ENCODE measurements around the gene KLK13. TPM values are rescaled to one million over a fixed set of nuclear protein-coding genes. Genes with fewer than 3 reads are reported as not detected.
A peak's percentile ranks its signal among the peaks of the same experiment; 100 is the strongest.

The KLK13 gene, protein sequence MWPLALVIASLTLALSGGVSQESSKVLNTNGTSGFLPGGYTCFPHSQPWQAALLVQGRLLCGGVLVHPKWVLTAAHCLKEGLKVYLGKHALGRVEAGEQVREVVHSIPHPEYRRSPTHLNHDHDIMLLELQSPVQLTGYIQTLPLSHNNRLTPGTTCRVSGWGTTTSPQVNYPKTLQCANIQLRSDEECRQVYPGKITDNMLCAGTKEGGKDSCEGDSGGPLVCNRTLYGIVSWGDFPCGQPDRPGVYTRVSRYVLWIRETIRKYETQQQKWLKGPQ
- 10 to 100 TPM in 1 of 8 experiments, 1 to 10 TPM in 1, under 1 TPM in 2, not detected in 4; 0.38 to 11.3 (median 1.5) TPM for total RNA-seq

GRCh38 chr19:51064534-51065220, at the start of gene KLK13:
KLK13 (minus strand) TSS chr19:51065092; CDS start chr19:51065067, 25 bp downstream.
- Histone ChIP-seq H3K27ac (no peak within 1 kb of the TSS), H3K4me1 (replicated peaks in 1 of 2) (peaks cover 0 to 4% of the 10 kb centered on the region in 2 donors), H3K4me3 (no peak within 1 kb of the TSS)
- peak in 3 of 8 experiments; percentile 37 to 66 (median 46) for ATAC-seq (replicated peaks in 6 of 8)
- WGBS, 10 experiments: 49 to 76% (median 58%) methylated on average over 3 to 13 of the region's 38 CpGs; no CpG with 5 or more reads in 3 of the 10 experiments
- in situ Hi-C loops (cut with MboI; ENCODE audit: low pct_unique_long_range_greater_than_20kb in 2 of 9, low sequenced_read_pairs in 9 of 9, unreplicated experiment in 9 of 9): no loop called here

DNA sequence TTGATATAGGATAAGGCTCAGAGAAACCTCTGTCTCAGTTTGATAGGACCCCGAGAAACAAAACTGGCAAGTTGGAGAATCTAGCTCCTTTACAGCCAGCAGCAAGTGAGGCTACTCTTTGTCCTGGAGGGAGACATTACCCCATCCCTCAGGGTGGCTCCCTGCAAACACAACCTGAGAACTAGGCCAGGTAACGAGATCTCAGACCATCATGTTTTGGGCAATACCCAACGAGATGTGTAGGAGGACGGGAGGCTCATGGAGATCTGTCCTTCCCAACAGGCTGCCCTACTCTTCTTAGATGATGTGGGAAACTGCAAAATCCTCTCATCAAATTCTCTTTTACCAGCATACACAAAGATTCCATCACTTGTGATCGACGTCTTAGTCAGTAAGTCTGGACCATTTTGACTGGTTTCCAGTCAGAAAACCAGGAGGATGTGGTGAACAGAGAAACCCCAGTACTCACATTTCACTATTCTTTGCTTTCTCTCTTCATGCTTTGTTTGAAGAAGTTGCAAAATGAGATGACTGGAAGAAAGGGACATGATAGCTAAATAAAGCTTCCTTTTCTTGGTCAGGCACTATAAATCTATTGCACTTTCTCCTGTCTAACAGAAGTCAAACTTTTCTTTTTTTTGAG, 49.3 kb upstream of the KLK13 start:
- Histone ChIP-seq H3K27ac (no peak overlapping the region), H3K4me3 (no peak overlapping the region), H3K4me1 (replicated peaks in 1 of 2) (no peaks in the 10 kb centered on the region)
- in situ Hi-C loops (cut with MboI; ENCODE audit: low pct_unique_long_range_greater_than_20kb in 2 of 9, low sequenced_read_pairs in 9 of 9, unreplicated experiment in 9 of 9): no loop called here
- no peak for ATAC-seq (replicated peaks in 6 of 8)
- WGBS, 10 experiments: 7 to 86% (median 56%) methylated on average over 1 to 6 of the region's 6 CpGs; no CpG with 5 or more reads in 1 of the 10 experiments

DNA sequence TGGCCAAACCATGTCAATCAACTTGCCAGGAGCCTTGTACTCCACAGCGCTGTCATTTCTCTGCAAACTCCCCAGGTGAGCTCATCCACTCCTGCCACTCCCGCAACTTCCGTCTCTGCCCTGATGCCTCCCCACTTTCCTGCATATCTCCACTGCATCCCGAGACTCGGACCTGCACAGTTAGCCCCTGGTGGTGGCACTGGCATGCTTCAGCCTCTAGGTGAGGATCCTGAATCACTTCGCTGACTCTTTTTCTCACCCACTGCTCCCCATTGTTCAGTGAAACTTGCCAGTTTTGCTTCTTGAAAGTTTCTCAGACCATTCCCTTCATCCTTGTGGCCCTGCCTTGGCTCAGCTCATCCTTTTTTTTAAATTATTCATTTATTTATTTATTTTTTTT, 46.7 kb upstream of the KLK13 start:
- no peak overlapping the region for H3K4me3 ChIP-seq
- 20 to 93% (median 35%) methylated on average over 1 to 5 of the region's 6 CpGs; no CpG with 5 or more reads in 2 of the 10 experiments for WGBS, 10 experiments
- no peak overlapping the region for H3K27ac ChIP-seq
- ATAC-seq (replicated peaks in 6 of 8): no peak
- H3K4me1 ChIP-seq (replicated peaks in 1 of 2): peaks cover 3 to 7% of the 10 kb centered on the region in 2 donors
- in situ Hi-C loops (cut with MboI; ENCODE audit: low pct_unique_long_range_greater_than_20kb in 2 of 9, low sequenced_read_pairs in 9 of 9, unreplicated experiment in 9 of 9): no loop called here

- Histone ChIP-seq H3K4me1 (replicated peaks in 1 of 2) (peaks cover 3 to 7% of the 10 kb centered on the region in 2 donors), H3K4me3 (no peak overlapping the region), H3K27ac (no peak overlapping the region)
- no peak for ATAC-seq (replicated peaks in 6 of 8)
- 0 to 80% (median 43%) methylated on average over 1 of the region's 1 CpG; no CpG with 5 or more reads in 4 of the 10 experiments for WGBS, 10 experiments
- in situ Hi-C loops (cut with MboI; ENCODE audit: low pct_unique_long_range_greater_than_20kb in 2 of 9, low sequenced_read_pairs in 9 of 9, unreplicated experiment in 9 of 9): no loop called here
Measured at GRCh38 chr19:51110666-51110971, 45.7 kb upstream of the KLK13 start.

DNA sequence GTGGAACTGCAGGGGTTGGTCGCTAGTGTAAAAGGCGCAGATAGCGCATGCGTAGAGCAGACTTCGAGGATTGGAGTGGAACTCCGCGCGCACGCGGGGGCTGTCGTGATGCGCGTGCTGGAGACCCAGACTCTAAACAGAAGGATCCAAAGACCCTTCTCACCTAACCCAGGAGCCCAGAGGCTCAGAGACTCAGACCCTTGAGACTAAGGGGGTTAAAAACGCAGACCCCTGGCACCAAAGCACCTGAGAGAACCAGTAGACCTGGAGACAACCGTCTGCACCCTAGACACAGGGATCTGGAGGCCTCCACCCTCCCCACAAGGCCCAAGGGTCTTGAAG, 43.9 kb upstream of the KLK13 start:
- 0 to 60% (median 0%) methylated on average over 1 to 13 of the region's 15 CpGs; no CpG with 5 or more reads in 3 of the 10 experiments for WGBS, 10 experiments
- Histone ChIP-seq H3K4me1 (replicated peaks in 1 of 2) (peaks cover 3 to 7% of the 10 kb centered on the region in 2 donors), H3K4me3 (peak overlapping the region; percentile 48 to 67 (median 56)), H3K27ac (peak overlapping the region; percentile 46 to 74)
- in situ Hi-C loops (cut with MboI; ENCODE audit: low pct_unique_long_range_greater_than_20kb in 2 of 9, low sequenced_read_pairs in 9 of 9, unreplicated experiment in 9 of 9): no loop called here
- ATAC-seq (replicated peaks in 6 of 8): peak; percentile 9 to 68 (median 46)

DNA sequence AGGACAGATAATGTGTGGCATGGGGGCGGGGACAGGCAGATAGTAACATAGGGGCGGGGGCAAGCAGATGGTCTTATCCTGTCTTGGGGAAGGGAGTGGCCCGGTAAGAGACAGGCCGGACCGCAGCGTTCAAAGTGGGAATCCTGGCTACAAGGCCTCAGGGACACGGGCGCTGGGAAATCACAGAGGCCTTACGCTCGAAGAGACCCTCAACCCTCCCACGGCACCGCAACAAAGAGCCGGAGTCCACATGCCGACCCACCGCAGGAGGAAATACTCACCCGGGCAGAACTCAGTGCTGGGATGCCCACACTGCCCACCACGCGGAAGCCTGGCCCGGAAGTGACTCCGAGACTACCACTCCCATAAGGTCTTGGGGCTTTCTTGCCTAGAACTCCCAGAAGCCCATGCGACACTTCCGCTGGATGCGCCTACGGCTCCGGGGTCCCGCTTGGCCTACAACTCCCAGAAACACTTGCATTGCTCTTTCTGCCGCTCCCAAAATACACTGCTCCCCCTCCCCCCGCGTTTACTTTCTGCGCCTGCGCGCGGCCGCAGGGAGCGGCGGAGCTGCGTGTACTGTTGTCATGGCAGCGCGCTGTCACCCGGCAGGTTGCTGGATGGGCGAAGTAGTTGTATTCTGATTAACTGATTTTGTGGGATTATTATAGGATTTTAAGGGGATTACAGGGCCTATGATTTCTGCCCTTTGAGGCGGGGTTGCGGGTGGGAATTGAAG, 43.3 kb upstream of the KLK13 start, which contains the start of gene CTU1:
CTU1 (minus strand) TSS at position 344 of the 739 bp plus-strand sequence. CDS start 3,840 bp downstream, outside the sequence.
- H3K4me3 ChIP-seq: peak within 1 kb of the TSS; percentile 48 to 67 (median 56)
- in situ Hi-C loops (cut with MboI; ENCODE audit: low pct_unique_long_range_greater_than_20kb in 2 of 9, low sequenced_read_pairs in 9 of 9, unreplicated experiment in 9 of 9): no loop called here
- H3K27ac ChIP-seq: peak within 1 kb of the TSS; percentile 46 to 74
- H3K4me1 ChIP-seq (replicated peaks in 1 of 2): peaks cover 3 to 7% of the 10 kb centered on the region in 2 donors
- ATAC-seq (replicated peaks in 6 of 8): peak; percentile 94 to 97 (median 96)
- WGBS, 10 experiments: 0% methylated on average over 2 to 10 of the region's 43 CpGs; no CpG with 5 or more reads in 4 of the 10 experiments

DNA sequence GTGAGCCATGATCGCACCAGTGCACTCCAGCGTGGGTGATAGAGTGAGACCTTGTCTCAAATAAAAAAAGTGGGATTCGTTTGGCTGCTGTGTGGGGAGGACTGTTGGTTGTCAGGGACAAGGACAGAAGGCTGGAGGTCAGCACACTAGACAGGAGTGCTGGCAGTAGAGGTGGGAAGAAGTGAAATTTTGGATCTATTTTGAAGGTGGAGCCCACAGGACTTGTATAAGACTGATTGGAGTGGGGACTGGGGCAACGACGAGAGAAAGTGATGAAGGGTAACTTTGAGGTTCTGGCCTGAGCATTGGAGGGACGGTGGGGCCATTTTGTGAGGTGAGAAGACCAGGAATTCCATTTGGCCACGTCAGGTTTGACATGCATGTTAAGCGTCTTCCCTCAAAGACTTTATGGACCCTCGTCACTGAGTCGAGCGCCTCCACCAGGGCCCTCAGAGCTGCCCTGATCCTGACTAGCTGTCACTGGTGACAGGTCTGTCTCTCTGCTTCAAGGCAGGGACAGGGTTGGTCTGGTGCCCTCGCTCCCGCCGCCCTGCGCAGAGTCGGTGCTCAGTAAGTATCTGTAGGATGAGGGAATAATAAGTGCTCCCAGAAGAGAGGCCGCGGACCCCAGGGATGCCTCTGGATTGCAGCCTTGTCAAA, 42.6 kb upstream of the KLK13 start:
- Histone ChIP-seq H3K4me1 (replicated peaks in 1 of 2) (peaks cover 3 to 7% of the 10 kb centered on the region in 2 donors), H3K4me3 (peak overlapping the region; percentile 48 to 67 (median 56)), H3K27ac (peak overlapping the region; percentile 4 to 46)
- ATAC-seq (replicated peaks in 6 of 8): peak in 5 of 8 experiments; percentile 14 to 25 (median 21)
- in situ Hi-C loops (cut with MboI; ENCODE audit: low pct_unique_long_range_greater_than_20kb in 2 of 9, low sequenced_read_pairs in 9 of 9, unreplicated experiment in 9 of 9): no loop called here
- 3 to 67% (median 26%) methylated on average over 1 to 11 of the region's 18 CpGs for WGBS, 10 experiments

DNA sequence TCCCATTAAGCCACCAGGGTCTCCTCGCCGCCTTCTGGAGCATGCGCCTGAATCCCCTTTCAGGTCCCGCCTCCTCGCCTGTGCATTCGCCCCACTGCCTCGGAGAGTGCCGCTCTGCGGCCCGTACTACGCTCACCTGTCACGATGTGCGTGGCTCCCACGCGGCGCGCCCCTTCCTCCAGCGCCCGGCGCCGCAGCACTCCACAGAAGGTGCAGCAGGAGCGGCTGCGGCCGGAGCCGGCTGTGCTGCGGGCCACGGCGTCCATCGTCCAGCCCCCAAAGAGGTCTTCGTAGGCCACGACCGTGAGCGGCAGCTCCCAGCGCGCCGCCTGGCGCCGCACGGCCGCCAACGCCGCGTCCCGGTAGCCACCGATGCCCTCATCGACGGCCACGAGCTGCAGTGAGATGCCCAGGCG, 39.0 kb upstream of the KLK13 start:
- ATAC-seq (replicated peaks in 6 of 8): no peak
- Histone ChIP-seq H3K4me1 (replicated peaks in 1 of 2) (peaks cover 3 to 6% of the 10 kb centered on the region in 2 donors), H3K4me3 (no peak overlapping the region), H3K27ac (no peak overlapping the region)
- in situ Hi-C loops (cut with MboI; ENCODE audit: low pct_unique_long_range_greater_than_20kb in 2 of 9, low sequenced_read_pairs in 9 of 9, unreplicated experiment in 9 of 9): no loop called here
- 87 to 100% (median 92%) methylated on average over 3 to 30 of the region's 49 CpGs; no CpG with 5 or more reads in 5 of the 10 experiments for WGBS, 10 experiments

DNA sequence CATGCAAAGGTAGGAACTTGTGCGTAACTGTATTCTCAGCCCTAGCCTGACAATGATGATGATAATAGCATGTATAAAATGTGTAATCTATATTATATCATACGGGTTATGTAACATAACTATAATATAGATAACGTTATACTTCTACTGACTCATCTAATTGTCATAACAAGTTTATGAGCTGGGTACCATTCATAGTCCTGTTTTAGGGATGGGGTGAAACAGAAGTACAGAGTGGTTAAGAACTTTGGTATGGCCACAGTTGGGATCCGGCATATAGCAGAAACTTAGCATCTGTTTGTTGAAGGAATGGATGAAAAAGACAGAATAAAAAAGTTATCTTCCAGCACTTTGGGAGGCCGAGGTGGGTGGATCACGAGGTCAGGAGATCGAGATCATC, 38.1 kb upstream of the KLK13 start:
- ATAC-seq (replicated peaks in 6 of 8): no peak
- in situ Hi-C loops (cut with MboI; ENCODE audit: low pct_unique_long_range_greater_than_20kb in 2 of 9, low sequenced_read_pairs in 9 of 9, unreplicated experiment in 9 of 9): no loop called here
- Histone ChIP-seq H3K4me3 (no peak overlapping the region), H3K27ac (no peak overlapping the region), H3K4me1 (replicated peaks in 1 of 2) (peaks cover 3 to 4% of the 10 kb centered on the region in 2 donors)
- 54 to 100% (median 98%) methylated on average over 1 to 5 of the region's 7 CpGs; no CpG with 5 or more reads in 2 of the 10 experiments for WGBS, 10 experiments

DNA sequence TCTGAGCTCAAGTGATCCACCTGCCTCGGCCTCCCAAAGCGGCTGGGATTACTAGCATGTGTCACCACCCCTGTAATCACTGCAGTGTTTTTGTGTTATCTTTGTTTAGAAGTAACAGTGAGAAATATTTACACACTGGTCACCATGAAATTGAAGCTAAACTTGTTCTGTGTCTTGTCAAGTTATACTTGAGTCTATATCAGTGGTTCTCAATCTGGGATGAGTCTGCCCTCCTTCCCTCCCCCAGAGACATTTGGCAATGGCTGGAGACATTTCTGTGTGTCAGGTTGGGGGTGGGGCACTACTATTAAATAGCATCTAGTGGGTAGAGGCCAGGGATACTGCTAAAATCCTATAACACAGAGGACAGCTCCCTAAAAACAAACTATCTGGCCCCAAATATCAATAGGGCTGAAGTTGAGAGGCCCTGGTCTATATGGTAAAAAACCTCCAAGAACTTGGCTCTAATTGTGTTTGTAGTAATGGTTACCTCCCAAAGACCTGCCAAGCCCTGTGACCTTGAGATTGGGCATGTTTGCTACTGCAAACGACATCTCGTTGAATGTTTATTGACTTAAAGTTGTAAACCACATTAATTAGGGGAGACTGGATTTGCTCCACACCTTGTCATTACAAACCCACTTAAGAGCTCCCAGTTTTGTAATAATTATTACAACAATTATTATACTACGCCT, 36.4 kb upstream of the KLK13 start:
- no peak for ATAC-seq (replicated peaks in 6 of 8)
- Histone ChIP-seq H3K4me1 (replicated peaks in 1 of 2) (no peaks in the 10 kb centered on the region), H3K27ac (no peak overlapping the region), H3K4me3 (no peak overlapping the region)
- 92 to 100% (median 97%) methylated on average over 2 to 5 of the region's 5 CpGs; no CpG with 5 or more reads in 2 of the 10 experiments for WGBS, 10 experiments
- in situ Hi-C loops (cut with MboI; ENCODE audit: low pct_unique_long_range_greater_than_20kb in 2 of 9, low sequenced_read_pairs in 9 of 9, unreplicated experiment in 9 of 9): no loop called here

- Histone ChIP-seq H3K4me1 (replicated peaks in 1 of 2) (no peaks in the 10 kb centered on the region), H3K4me3 (no peak overlapping the region), H3K27ac (no peak overlapping the region)
- in situ Hi-C loops (cut with MboI; ENCODE audit: low pct_unique_long_range_greater_than_20kb in 2 of 9, low sequenced_read_pairs in 9 of 9, unreplicated experiment in 9 of 9): no loop called here
- no peak for ATAC-seq (replicated peaks in 6 of 8)
- WGBS, 10 experiments: 58 to 100% (median 73%) methylated on average over 1 to 3 of the region's 3 CpGs; no CpG with 5 or more reads in 3 of the 10 experiments
Measured at GRCh38 chr19:51100601-51101000, 35.7 kb upstream of the KLK13 start.

GRCh38 chr19:51099047-51099382, 34.1 kb upstream of the KLK13 start:
- ATAC-seq (replicated peaks in 6 of 8): no peak
- no peak overlapping the region for H3K4me3 ChIP-seq
- in situ Hi-C loops (cut with MboI; ENCODE audit: low pct_unique_long_range_greater_than_20kb in 2 of 9, low sequenced_read_pairs in 9 of 9, unreplicated experiment in 9 of 9): loop anchor here in 2 of 9 experiments (10.0 kb wide), 2 partner anchors 74 to 164 kb away; partner anchors contain the start of gene KLK11 (in 1 of the 2)
- WGBS, 10 experiments: no CpG with 5 or more reads among the region's 22 CpGs
- H3K27ac ChIP-seq: no peak overlapping the region
- no peaks in the 10 kb centered on the region for H3K4me1 ChIP-seq (replicated peaks in 1 of 2)
